Gastrocnemius medialis (tissue), 4 donors: Measurements from ENCODE around the gene TMEM272. TPM values are rescaled to one million over a fixed set of nuclear protein-coding genes. Genes with fewer than 3 reads are reported as not detected.

Experiments
- ATAC-seq, 2 donors: fragments of 150-250 bp; one replicate each; pipeline ENCODE4 v1.9.1; 2016
- DNase-seq, 2 donors: peaks; one replicate each; pipeline ENCODE4 v3.0.0-alpha.2; 2019
- H3K27ac ChIP-seq, 4 donors: fragments of 200-600 bp; sonication (generic); 1 replicate in 1 of 4; 2 replicates in 3 of 4; pipeline ENCODE4 v1.5.1; 2016 to 2018; ENCODE audit warnings: mild to moderate bottlenecking in 2 of 4, moderate library complexity in 1 of 4
- H3K27me3 ChIP-seq, 3 donors: fragments of 200-600 bp; sonication (generic) in 2 of 3; 1 replicate in 1 of 3; 2 replicates in 2 of 3; pipeline versions ENCODE4 v1.5.1 to v1.6.0; 2016 to 2019; ENCODE audit warnings: mild to moderate bottlenecking in 1 of 3, moderate library complexity in 1 of 3
- H3K36me3 ChIP-seq, 2 donors: fragments of 200-600 bp; sonication (generic) in 1 of 2; one replicate each; pipeline ENCODE4 v1.5.1; 2017 to 2018
- H3K4me1 ChIP-seq, 2 donors: fragments of 200-600 bp; sonication (generic) in 1 of 2; one replicate each; pipeline ENCODE4 v1.5.1; 2016 to 2017; ENCODE audit warnings: mild to moderate bottlenecking in 2 of 2
- H3K4me3 ChIP-seq, 4 donors: fragments of 200-600 bp; sonication (generic) in 3 of 4; 1 replicate in 1 of 4; 2 replicates in 3 of 4; pipeline ENCODE4 v1.5.1; 2016 to 2019; ENCODE audit warnings: mild to moderate bottlenecking in 2 of 4
- H3K9me3 ChIP-seq, 3 donors: fragments of 200-600 bp; sonication (generic) in 2 of 3; 1 replicate in 1 of 3; 2 replicates in 2 of 3; pipeline ENCODE4 v1.5.1; 2016 to 2019
- CTCF ChIP-seq, 5 experiments: fragments of 450-650 bp in 3 of 5; fragments of 200-600 bp in 2 of 5; sonication (generic) in 2 of 5; IDR thresholded peaks in 4 of 5; conservative IDR thresholded peaks in 1 of 5; 1 replicate in 4 of 5; 2 replicates in 1 of 5; pipeline ENCODE4 v1.5.1; 2016 to 2019; ENCODE audit warnings: antibody characterized with exemption in 5 of 5, mild to moderate bottlenecking in 3 of 5, moderate library complexity in 3 of 5
- POLR2A ChIP-seq, 2 donors: fragments of 450-650 bp; IDR thresholded peaks; one replicate each; pipeline ENCODE4 v1.6.1; 2017; ENCODE audit warnings: antibody characterized with exemption in 2 of 2, mild to moderate bottlenecking in 2 of 2, moderate library complexity in 2 of 2
- in situ Hi-C, 4 donors: fragments of 200-750 bp; cut with MboI; loops; one replicate each; pipeline versions ENCODE4 v1.15.0 to v1.8.0; 2017; ENCODE audit warnings: low sequenced_read_pairs in 4 of 4
- intact Hi-C: fragments of 100-400 bp; cut with DNase I; formaldehyde crosslinking; loops from one replicate; pipeline ENCODE4 v1.15.1; 2023; ENCODE audit warnings: low total_unique reads
- total RNA-seq, 4 donors: library from RNA; depleted of rRNA; stranded (reverse); fragments of >200 nt; gene quantifications; one replicate each; pipeline versions ENCODE4 v1.1.0 to v1.2.3, GENCODE V29; 2016

Gene TMEM272
- total RNA-seq, 4 donors from 2014 or later = 0.20 to 0.41 (median 0.27) TPM; not detected in 1

GRCh38 chr13:51840917-51841316 lies 4.1 kb downstream of the TMEM272 start:
- in situ Hi-C loops = no loop called here
- TF ChIP-seq CTCF (IDR thresholded peaks at IDR 0.05 in 4 of 5, conservative IDR thresholded peaks at IDR 0.05 in 1 of 5) (no peak), POLR2A (IDR thresholded peaks at IDR 0.05) (no peak)
- Histone ChIP-seq H3K4me1 (no peaks in the 10 kb centered on the region), H3K27me3 (no peaks in the 10 kb centered on the region), H3K9me3 (no peaks in the 10 kb centered on the region), H3K27ac (no peak overlapping the region), H3K4me3 (no peak overlapping the region), H3K36me3 (no peaks in the 10 kb centered on the region)
- no peak for ATAC-seq
- intact Hi-C loops = no loop called here
- no peak for DNase-seq

DNA sequence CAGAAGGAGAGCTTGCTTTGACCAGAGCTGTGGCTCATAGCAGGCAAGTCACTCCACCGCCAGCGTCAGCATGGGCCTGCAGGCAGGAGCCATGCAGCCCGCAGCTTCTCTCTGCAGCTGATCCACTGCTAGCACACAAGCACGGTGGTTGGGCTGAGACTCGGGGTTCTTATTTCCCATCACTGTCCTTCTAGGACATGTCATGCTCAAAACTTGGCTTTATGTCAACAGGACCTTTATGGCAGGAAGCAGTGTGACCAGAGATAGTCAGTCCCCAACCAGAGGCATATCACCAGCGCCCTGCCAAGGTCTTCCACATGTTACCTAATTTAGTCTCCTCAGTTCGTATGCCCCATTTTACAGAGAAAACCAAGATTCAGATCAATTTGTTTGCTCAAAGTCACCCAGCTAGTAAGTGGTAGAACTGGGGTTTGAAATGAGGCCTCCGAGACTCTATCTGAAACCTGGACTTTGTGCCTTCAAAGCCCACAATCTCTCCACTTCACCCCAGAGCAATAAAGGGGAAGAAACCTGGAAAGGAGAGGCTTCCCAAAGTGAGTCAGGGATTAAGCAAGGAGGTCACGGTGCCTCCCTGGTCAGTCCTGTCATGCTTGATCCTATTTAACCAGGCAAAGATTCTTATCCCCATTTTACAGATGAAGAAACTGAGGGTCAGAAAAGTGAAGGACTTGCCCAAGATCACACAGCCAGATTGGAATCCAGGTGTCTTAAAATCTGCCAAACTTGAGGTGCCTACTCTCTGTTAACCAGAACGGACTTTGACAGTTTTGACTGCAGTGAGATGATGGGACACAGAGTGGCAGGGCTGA lies 5.1 kb downstream of the TMEM272 start:
- H3K27ac ChIP-seq = no peak overlapping the region
- H3K27me3 ChIP-seq = no peaks in the 10 kb centered on the region
- intact Hi-C loops (no loop called here), in situ Hi-C loops (no loop called here)
- TF ChIP-seq CTCF (IDR thresholded peaks at IDR 0.05 in 4 of 5, conservative IDR thresholded peaks at IDR 0.05 in 1 of 5) (no peak), POLR2A (IDR thresholded peaks at IDR 0.05) (no peak)
- H3K4me3 ChIP-seq = no peak overlapping the region
- no peaks in the 10 kb centered on the region for H3K9me3 ChIP-seq
- DNase-seq (no peak), ATAC-seq (no peak)
- no peaks in the 10 kb centered on the region for H3K36me3 ChIP-seq
- H3K4me1 ChIP-seq = no peaks in the 10 kb centered on the region

DNA sequence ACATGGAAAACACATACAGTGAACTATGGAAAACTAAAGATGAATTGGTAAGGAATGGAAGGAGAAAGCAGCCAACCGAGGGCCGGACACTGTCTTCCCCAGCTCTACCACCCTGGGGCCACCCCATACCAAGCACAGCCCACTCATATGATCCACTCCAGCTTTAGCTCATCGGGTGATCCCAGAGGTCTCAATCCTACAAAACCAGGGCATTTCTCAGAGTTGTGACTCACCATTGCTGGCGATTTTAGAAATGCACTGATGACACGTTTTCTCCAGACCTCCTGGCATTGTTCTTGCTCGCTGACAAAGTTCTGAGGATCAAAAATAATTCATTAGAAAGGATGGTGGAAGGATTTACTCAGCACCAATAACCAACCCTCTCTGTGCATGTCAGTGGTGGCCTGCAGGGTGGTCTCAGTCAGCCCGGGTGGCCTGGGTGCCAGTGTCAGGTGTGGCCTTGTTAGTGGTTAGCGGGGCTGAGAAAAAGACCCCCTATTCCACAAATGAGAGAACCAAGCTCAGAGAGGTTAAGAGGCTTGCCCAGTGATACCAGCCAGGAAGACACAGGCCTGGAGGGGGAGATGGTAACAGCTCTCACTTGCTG lies 6.6 kb downstream of the TMEM272 start:
- Histone ChIP-seq H3K4me1 (no peaks in the 10 kb centered on the region), H3K4me3 (no peak overlapping the region), H3K36me3 (no peaks in the 10 kb centered on the region), H3K27me3 (no peaks in the 10 kb centered on the region), H3K27ac (no peak overlapping the region), H3K9me3 (no peaks in the 10 kb centered on the region)
- ATAC-seq = no peak
- no peak for DNase-seq
- in situ Hi-C loops = no loop called here
- intact Hi-C loops = no loop called here
- TF ChIP-seq POLR2A (IDR thresholded peaks at IDR 0.05) = no peak

GRCh38 chr13:51837016-51837415 lies 8.0 kb downstream of the TMEM272 start:
- TF ChIP-seq CTCF (IDR thresholded peaks at IDR 0.05 in 4 of 5, conservative IDR thresholded peaks at IDR 0.05 in 1 of 5) (no peak), POLR2A (IDR thresholded peaks at IDR 0.05) (no peak)
- ATAC-seq (no peak), DNase-seq (no peak)
- H3K4me3 ChIP-seq = no peak overlapping the region
- no peaks in the 10 kb centered on the region for H3K4me1 ChIP-seq
- no peaks in the 10 kb centered on the region for H3K27me3 ChIP-seq
- in situ Hi-C loops (no loop called here), intact Hi-C loops (no loop called here)
- no peaks in the 10 kb centered on the region for H3K36me3 ChIP-seq
- H3K27ac ChIP-seq = no peak overlapping the region
- no peaks in the 10 kb centered on the region for H3K9me3 ChIP-seq

DNA sequence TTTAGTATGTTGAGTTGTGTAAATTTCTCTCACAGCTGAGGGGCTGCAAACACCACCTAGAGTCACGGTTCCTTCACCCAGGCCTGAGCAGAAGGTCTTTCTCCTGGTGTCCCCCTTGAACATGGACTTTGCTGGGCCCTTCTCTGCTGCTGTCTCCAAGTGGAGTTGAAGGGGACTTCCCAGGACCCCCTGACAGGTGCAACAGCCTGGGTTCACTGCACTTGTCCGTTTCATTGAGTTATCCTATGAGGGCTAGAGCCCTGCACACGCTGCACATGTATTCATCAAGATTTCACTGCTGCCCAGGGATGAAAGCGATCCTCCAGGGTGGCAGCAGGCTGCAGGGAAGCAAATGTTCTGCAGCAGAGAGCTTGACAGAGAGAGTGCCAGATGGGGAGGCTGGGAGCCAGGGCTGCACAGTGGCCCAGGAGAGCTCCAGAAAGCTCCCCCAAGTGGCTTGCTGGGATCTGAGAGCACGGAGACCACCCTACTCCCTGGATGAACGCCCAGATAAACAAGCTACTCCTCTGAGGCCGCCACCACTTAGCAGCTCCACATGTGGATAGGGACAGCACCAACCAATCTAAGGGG lies 10.3 kb downstream of the TMEM272 start:
- intact Hi-C loops = no loop called here
- no peak for ATAC-seq
- TF ChIP-seq CTCF (IDR thresholded peaks at IDR 0.05 in 4 of 5, conservative IDR thresholded peaks at IDR 0.05 in 1 of 5) = no peak

More for the DNA sequence above, 10.3 kb downstream of the TMEM272 start:
- in situ Hi-C loops = no loop called here
- DNase-seq = no peak
- no peak overlapping the region for H3K4me3 ChIP-seq
- H3K27me3 ChIP-seq = no peaks in the 10 kb centered on the region
- no peak overlapping the region for H3K27ac ChIP-seq
- no peaks in the 10 kb centered on the region for H3K36me3 ChIP-seq
- H3K9me3 ChIP-seq = no peaks in the 10 kb centered on the region
- no peaks in the 10 kb centered on the region for H3K4me1 ChIP-seq
